ENCODE measurements around the gene NATD1.

NATD1 gene

GRCh38 chr17:21285164-21286065, 32.2 kb upstream of the NATD1 start:
- Mint-ChIP-seq H3K27me3 (peaks cover 4% of the 10 kb centered on the region), H3K4me1 (ENCODE audit: low read depth) (peaks cover 83% of the 10 kb centered on the region), H3K36me3 (ENCODE audit: low read depth) (peaks cover 35% of the 10 kb centered on the region), H3K4me3 (peak overlapping the region; percentile 91), H3K9me3 (no peaks in the 10 kb centered on the region), H3K27ac (peak overlapping the region; percentile 98)
- intact Hi-C loops (cut with micrococcal nuclease) = loop anchor here (2.0 to 5.0 kb wide), 3 partner anchors 73 to 167 kb away; partner anchors contain the start of genes DHRS7B and TMEM11

- peak within 1 kb of the TSS; percentile 91 for H3K4me3 Mint-ChIP-seq
- peaks cover 28% of the 10 kb centered on the region for H3K36me3 Mint-ChIP-seq (ENCODE audit: low read depth)
- H3K27me3 Mint-ChIP-seq = peaks cover 2% of the 10 kb centered on the region
- intact Hi-C loops (cut with micrococcal nuclease) = loop anchor here (2.0 to 5.0 kb wide), 4 partner anchors 38 to 168 kb away; partner anchors contain the start of genes DHRS7B and TMEM11
- H3K27ac Mint-ChIP-seq = peak within 1 kb of the TSS; percentile 98
- peaks cover 83% of the 10 kb centered on the region for H3K4me1 Mint-ChIP-seq (ENCODE audit: low read depth)
- no peaks in the 10 kb centered on the region for H3K9me3 Mint-ChIP-seq
These were observed 31.3 kb upstream of the NATD1 start, which contains the start of gene MAP2K3 for GRCh38 chr17:21284319-21285163. MAP2K3 (plus strand) TSS chr17:21284711; CDS start chr17:21284921, 210 bp downstream.

DNA sequence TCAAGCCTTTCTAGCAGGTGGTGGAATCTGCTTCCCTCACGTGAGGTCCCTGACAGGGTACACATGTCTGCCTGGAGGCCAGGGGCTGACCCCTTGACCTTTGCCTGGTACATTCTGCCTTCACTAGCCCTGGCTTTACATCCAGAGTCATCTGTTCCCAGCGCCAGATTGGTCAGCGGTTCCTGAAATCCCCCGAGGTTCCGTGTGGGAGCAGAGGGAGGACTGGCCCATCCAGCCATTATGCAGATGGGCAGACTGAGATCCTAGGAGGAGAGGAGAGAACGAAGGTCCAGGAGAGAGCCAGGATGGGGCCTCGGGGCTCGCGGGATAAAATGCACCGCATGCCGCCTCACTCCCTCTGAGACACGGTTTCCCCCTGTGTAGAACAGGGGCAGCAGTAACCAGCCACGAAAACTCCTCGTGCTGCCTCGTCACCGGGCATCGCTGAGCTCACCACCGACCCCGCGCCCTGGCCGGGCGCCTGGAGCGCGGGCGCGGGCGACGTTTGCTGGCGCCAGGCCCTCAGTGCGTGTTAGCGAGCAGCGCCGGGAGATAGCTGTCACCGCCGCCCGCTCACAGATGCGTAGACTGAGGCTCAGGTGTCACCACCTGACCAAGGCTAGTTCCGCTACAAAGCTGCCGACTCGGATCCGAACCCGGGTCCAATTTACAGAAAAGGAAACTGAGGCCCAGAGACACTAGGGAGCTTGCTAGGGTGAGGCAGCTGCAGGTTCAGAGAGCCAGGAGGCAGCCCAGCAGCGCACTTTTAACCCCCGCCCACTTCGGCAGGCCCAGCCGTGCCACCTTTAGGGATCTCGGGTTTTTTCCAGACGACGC, 30.5 kb upstream of the NATD1 start:
- intact Hi-C loops (cut with micrococcal nuclease) = loop anchor here (2.0 to 5.0 kb wide), 3 partner anchors 39 to 169 kb away; partner anchors contain the start of gene DHRS7B
- Mint-ChIP-seq H3K36me3 (ENCODE audit: low read depth) (peaks cover 28% of the 10 kb centered on the region), H3K27me3 (peaks cover 2% of the 10 kb centered on the region), H3K4me1 (ENCODE audit: low read depth) (peaks cover 81% of the 10 kb centered on the region), H3K27ac (peak overlapping the region; percentile 98), H3K9me3 (no peaks in the 10 kb centered on the region), H3K4me3 (peak overlapping the region; percentile 91)

DNA sequence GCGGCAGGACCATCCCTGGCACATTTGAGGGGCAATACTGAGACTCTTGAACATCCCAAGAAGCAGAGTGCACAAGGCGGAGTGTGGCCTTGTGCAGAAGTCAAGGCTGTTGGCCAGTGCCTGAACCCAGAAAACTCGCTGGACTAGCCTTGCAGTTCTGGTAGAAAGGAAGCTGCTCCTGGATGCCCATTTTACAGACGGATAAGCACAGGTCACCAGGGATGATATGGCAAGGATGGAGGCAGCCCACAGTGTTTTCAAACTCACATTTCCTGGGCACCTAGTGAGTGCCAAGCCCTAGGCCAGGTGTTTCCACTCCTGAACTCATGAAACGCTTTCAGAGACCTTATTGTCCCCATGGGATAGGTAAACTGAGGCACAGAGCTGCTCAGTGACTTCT, 29.6 kb upstream of the NATD1 start:
- H3K27me3 Mint-ChIP-seq = peaks cover 2% of the 10 kb centered on the region
- H3K4me3 Mint-ChIP-seq = no peak overlapping the region
- peaks cover 79% of the 10 kb centered on the region for H3K4me1 Mint-ChIP-seq (ENCODE audit: low read depth)
- intact Hi-C loops (cut with micrococcal nuclease) = loop anchor here (5.0 kb wide), 1 partner anchor 39 kb away; no protein-coding TSS in a partner anchor
- peaks cover 24% of the 10 kb centered on the region for H3K36me3 Mint-ChIP-seq (ENCODE audit: low read depth)
- H3K27ac Mint-ChIP-seq = peak overlapping the region; percentile 26
- H3K9me3 Mint-ChIP-seq = no peaks in the 10 kb centered on the region

DNA sequence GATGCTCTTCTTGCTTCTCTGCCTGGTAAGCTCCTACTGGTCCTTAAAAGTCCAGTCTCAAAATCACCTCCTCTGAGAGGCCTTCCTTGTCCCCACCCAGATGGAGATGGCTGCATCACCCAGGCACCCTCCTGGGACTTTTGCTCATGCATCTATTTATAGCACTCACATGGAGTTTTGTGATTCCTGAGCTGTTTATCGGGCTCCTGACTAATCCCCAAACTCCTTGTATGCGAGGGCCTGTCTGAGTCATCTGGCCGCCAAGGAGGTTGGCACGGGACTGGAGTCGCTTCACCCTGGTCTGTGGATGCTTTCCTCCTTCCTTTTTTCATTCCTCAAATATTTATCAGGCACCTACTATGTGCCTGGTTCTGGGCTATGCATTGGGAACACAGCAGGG, 29.0 kb upstream of the NATD1 start:
- H3K36me3 Mint-ChIP-seq (ENCODE audit: low read depth) = peaks cover 21% of the 10 kb centered on the region
- peak overlapping the region; percentile 26 for H3K27ac Mint-ChIP-seq
- peaks cover 73% of the 10 kb centered on the region for H3K4me1 Mint-ChIP-seq (ENCODE audit: low read depth)
- H3K9me3 Mint-ChIP-seq = no peaks in the 10 kb centered on the region
- H3K4me3 Mint-ChIP-seq = no peak overlapping the region
- peaks cover 2% of the 10 kb centered on the region for H3K27me3 Mint-ChIP-seq
- intact Hi-C loops (cut with micrococcal nuclease) = loop anchor here (5.0 kb wide), 1 partner anchor 40 kb away; no protein-coding TSS in a partner anchor

GRCh38 chr17:21280081-21280518, 26.9 kb upstream of the NATD1 start:
- intact Hi-C loops (cut with micrococcal nuclease) = loop anchor here (1.0 to 5.0 kb wide), 2 partner anchors 42 to 231 kb away; no protein-coding TSS in a partner anchor
- H3K4me3 Mint-ChIP-seq = no peak overlapping the region
- no peaks in the 10 kb centered on the region for H3K9me3 Mint-ChIP-seq
- peaks cover 12% of the 10 kb centered on the region for H3K27me3 Mint-ChIP-seq
- H3K4me1 Mint-ChIP-seq (ENCODE audit: low read depth) = peaks cover 64% of the 10 kb centered on the region
- no peak overlapping the region for H3K27ac Mint-ChIP-seq
- peaks cover 5% of the 10 kb centered on the region for H3K36me3 Mint-ChIP-seq (ENCODE audit: low read depth)

- no peaks in the 10 kb centered on the region for H3K9me3 Mint-ChIP-seq
- H3K4me1 Mint-ChIP-seq (ENCODE audit: low read depth) = peaks cover 68% of the 10 kb centered on the region
- no peak overlapping the region for H3K4me3 Mint-ChIP-seq
- peaks cover 17% of the 10 kb centered on the region for H3K27me3 Mint-ChIP-seq
- H3K27ac Mint-ChIP-seq = no peak overlapping the region
- intact Hi-C loops (cut with micrococcal nuclease) = loop anchor here (5.0 kb wide), 1 partner anchor 237 kb away; the partner anchor contains the start of gene USP22
- no peaks in the 10 kb centered on the region for H3K36me3 Mint-ChIP-seq (ENCODE audit: low read depth)
These were observed 26.4 kb upstream of the NATD1 start for GRCh38 chr17:21279582-21279981.

- Mint-ChIP-seq H3K36me3 (ENCODE audit: low read depth) (no peaks in the 10 kb centered on the region), H3K27ac (no peak overlapping the region), H3K4me1 (ENCODE audit: low read depth) (peaks cover 68% of the 10 kb centered on the region), H3K9me3 (no peaks in the 10 kb centered on the region), H3K27me3 (peaks cover 21% of the 10 kb centered on the region), H3K4me3 (no peak overlapping the region)
- intact Hi-C loops (cut with micrococcal nuclease) = loop anchor here (5.0 kb wide), 1 partner anchor 237 kb away; the partner anchor contains the start of gene USP22
These were observed 26.0 kb upstream of the NATD1 start for GRCh38 chr17:21279198-21279535.

- Mint-ChIP-seq H3K27me3 (peaks cover 21% of the 10 kb centered on the region), H3K4me3 (no peak overlapping the region), H3K9me3 (no peaks in the 10 kb centered on the region), H3K27ac (no peak overlapping the region), H3K4me1 (ENCODE audit: low read depth) (peaks cover 65% of the 10 kb centered on the region), H3K36me3 (ENCODE audit: low read depth) (no peaks in the 10 kb centered on the region)
- intact Hi-C loops (cut with micrococcal nuclease) = loop anchor here (5.0 kb wide), 1 partner anchor 236 kb away; the partner anchor contains the start of gene USP22
These were observed 25.4 kb upstream of the NATD1 start for GRCh38 chr17:21278450-21279197.

DNA sequence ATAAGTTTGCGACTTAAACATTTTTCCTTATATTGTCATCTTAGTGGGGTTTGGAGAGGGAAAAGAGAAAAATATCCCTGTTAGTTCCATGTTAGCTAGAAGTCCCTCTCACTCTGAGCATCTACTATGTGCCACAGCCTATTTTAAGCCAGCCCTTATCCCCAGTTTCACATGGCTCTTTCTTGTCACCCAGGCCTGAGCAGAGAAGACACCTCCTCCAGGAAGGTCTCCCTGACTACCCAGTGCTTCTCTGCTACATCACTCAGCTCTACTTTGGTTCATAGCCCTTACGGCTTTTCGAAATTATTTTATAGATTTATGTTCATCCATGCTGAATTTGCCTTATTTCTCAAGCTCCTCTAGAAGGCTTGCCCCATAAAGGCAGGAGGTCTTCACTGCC, 24.1 kb upstream of the NATD1 start:
- Mint-ChIP-seq H3K36me3 (ENCODE audit: low read depth) (no peaks in the 10 kb centered on the region), H3K4me3 (no peak overlapping the region), H3K4me1 (ENCODE audit: low read depth) (peaks cover 54% of the 10 kb centered on the region), H3K27me3 (peaks cover 19% of the 10 kb centered on the region), H3K27ac (no peak overlapping the region), H3K9me3 (no peaks in the 10 kb centered on the region)
- intact Hi-C loops (cut with micrococcal nuclease) = loop anchor here (5.0 kb wide), 1 partner anchor 235 kb away; the partner anchor contains the start of gene USP22

DNA sequence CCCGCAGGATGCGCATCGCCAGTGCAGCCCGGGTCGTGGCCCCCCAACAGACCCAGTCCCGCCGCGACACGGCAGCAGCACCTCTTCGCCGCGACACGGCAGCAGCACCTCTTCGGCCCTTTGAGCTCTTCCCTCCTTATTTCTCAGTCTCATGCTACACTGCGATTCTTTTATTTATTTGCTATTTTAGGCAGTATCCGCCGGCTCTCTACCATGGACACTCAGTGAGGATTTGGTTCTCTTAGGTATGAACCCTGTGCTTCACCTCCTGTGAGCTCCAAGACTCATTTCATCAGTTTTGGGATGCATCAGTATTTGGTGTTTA, 23.0 kb upstream of the NATD1 start:
- H3K27ac Mint-ChIP-seq = no peak overlapping the region
- peaks cover 43% of the 10 kb centered on the region for H3K4me1 Mint-ChIP-seq (ENCODE audit: low read depth)
- intact Hi-C loops (cut with micrococcal nuclease) = loop anchor here (5.0 kb wide), 1 partner anchor 234 kb away; the partner anchor contains the start of gene USP22
- H3K9me3 Mint-ChIP-seq = no peaks in the 10 kb centered on the region
- peaks cover 19% of the 10 kb centered on the region for H3K27me3 Mint-ChIP-seq
- no peaks in the 10 kb centered on the region for H3K36me3 Mint-ChIP-seq (ENCODE audit: low read depth)
- peak overlapping the region; percentile 84 for H3K4me3 Mint-ChIP-seq

DNA sequence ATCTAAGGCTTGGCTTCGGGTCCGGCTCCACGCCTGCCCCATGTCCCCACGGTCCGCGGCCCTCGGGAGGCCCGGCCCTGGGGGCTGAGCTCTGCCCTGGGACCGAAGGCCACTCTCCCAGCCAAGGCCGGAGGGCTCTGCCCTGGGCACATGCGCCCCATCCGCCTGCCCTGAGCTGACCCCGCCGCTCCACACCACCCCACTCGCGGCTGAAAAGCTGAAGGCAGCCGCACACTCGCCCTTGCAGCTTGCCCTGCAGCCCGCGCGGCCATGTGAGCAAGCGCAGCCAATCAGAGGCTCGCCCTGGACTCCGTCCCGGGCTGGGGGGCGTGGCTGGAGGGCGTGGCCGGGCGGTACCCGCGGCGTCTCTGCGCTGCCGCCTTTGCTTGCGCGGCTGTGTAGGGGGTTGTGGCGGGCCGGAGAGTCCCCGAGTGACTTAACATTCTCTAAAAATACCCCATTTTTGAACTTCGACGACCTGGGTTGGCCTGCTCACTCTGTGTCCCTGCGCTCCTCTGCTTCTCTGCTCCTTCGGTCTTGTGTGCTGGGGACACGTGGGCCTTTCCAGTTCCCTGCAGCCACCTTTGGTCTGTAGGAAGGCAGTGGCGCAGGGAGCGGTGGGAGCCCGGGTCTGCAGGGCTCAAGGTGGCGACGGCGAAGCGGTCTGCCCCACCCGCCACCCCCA, 22.5 kb upstream of the NATD1 start:
- H3K36me3 Mint-ChIP-seq (ENCODE audit: low read depth) = no peaks in the 10 kb centered on the region

More for the DNA sequence above, 22.5 kb upstream of the NATD1 start:
- Mint-ChIP-seq H3K4me3 (peak overlapping the region; percentile 84), H3K9me3 (no peaks in the 10 kb centered on the region), H3K27ac (peak overlapping the region; percentile 58), H3K27me3 (peaks cover 19% of the 10 kb centered on the region), H3K4me1 (ENCODE audit: low read depth) (peaks cover 40% of the 10 kb centered on the region)
- intact Hi-C loops (cut with micrococcal nuclease) = loop anchor here (5.0 kb wide), 1 partner anchor 233 kb away; the partner anchor contains the start of gene USP22

All from dendritic cell treated with granulocyte-macrophage colony-stimulating factor and Interleukin-4, amounts not matched to agents 40 ng/mL and 50 ng/mL, for 4 days (primary cell).